Osteoblast (primary cell): ENCODE measurements around the gene PPP1R17. TPM values are rescaled to one million over a fixed set of nuclear protein-coding genes. Genes with fewer than 3 reads are reported as not detected.

Source experiments
- DNase-seq: peaks from one replicate; pipeline ENCODE4 v3.0.0; 2011; ENCODE audit warnings: low spot score, mixed read lengths; ENCODE audit not compliant: insufficient read length; ENCODE audit errors: missing footprints
- H2AFZ ChIP-seq: 2 replicates; pipeline ENCODE4 v1.6.0; 2011; ENCODE audit warnings: mild to moderate bottlenecking, low read length
- H3K27ac ChIP-seq: 2 replicates; pipeline ENCODE4 v1.5.1; 2011; ENCODE audit warnings: mild to moderate bottlenecking, low read depth, low read length, moderate library complexity
- H3K27me3 ChIP-seq: 2 replicates; pipeline ENCODE4 v1.6.0; 2012; ENCODE audit warnings: mild to moderate bottlenecking, control low read depth, inconsistent platforms, low read length, moderate library complexity; ENCODE audit not compliant: insufficient read depth
- H3K36me3 ChIP-seq: 2 replicates; pipeline ENCODE4 v1.5.1; 2011; ENCODE audit warnings: mild to moderate bottlenecking, low read length, control low read depth, moderate library complexity; ENCODE audit not compliant: insufficient read depth
- H3K4me1 ChIP-seq: 2 replicates; pipeline ENCODE4 v1.5.1; 2011; ENCODE audit warnings: mild to moderate bottlenecking, low read length, control low read depth, moderate library complexity; ENCODE audit not compliant: insufficient read depth
- H3K4me2 ChIP-seq: 2 replicates; pipeline ENCODE4 v1.6.0; 2011; ENCODE audit warnings: mild to moderate bottlenecking, low read length; ENCODE audit not compliant: insufficient read depth
- H3K4me3 ChIP-seq: fragments of 200-600 bp; sonication (generic); 3 replicates; pipeline ENCODE4 v1.5.1; 2012; ENCODE audit warnings: mild to moderate bottlenecking, low read length, inconsistent platforms; ENCODE audit not compliant: insufficient read depth
- H3K79me2 ChIP-seq: 2 replicates; pipeline ENCODE4 v1.6.0; 2012; ENCODE audit warnings: mild to moderate bottlenecking, low read length, control low read depth, inconsistent platforms; ENCODE audit not compliant: insufficient read depth
- H3K9me3 ChIP-seq: 2 replicates; pipeline ENCODE4 v1.5.1; 2011; ENCODE audit warnings: low read depth, low read length, control low read depth
- H4K20me1 ChIP-seq: 2 replicates; pipeline ENCODE4 v1.6.0; 2012; ENCODE audit warnings: mild to moderate bottlenecking, low read length, control low read depth; ENCODE audit not compliant: insufficient read depth
- CTCF ChIP-seq: IDR thresholded peaks from 2 replicates; pipeline ENCODE4 v1.5.1; 2011; ENCODE audit warnings: mild to moderate bottlenecking, low read depth, low read length, moderate library complexity; ENCODE audit errors: extremely low read depth
- total RNA-seq: library from RNA; depleted of rRNA; stranded (reverse); fragments of >200 nt; gene quantifications from 2 replicates; pipeline ENCODE4 v1.2.3, GENCODE V29; 2012

Gene PPP1R17
- total RNA-seq, 1 donor: not detected

GRCh38 chr7:31695859-31696614 is 9.0 kb downstream of the PPP1R17 start:
- Histone ChIP-seq H3K9me3 (no peaks in the 10 kb centered on the region), H3K36me3 (no peaks in the 10 kb centered on the region), H3K4me1 (no peaks in the 10 kb centered on the region), H3K27ac (no peak overlapping the region), H2AFZ (no peak overlapping the region), H4K20me1 (no peaks in the 10 kb centered on the region), H3K4me3 (no peak overlapping the region), H3K79me2 (no peaks in the 10 kb centered on the region), H3K27me3 (no peaks in the 10 kb centered on the region), H3K4me2 (no peak overlapping the region)
- no peak for TF ChIP-seq CTCF
- peak; percentile 9 for DNase-seq

GRCh38 chr7:31699050-31699449 is 12.0 kb downstream of the PPP1R17 start:
- TF ChIP-seq CTCF: no peak
- Histone ChIP-seq H3K9me3 (no peaks in the 10 kb centered on the region), H2AFZ (no peak overlapping the region), H3K79me2 (no peaks in the 10 kb centered on the region), H3K4me1 (no peaks in the 10 kb centered on the region), H3K4me3 (no peak overlapping the region), H4K20me1 (no peaks in the 10 kb centered on the region), H3K27me3 (no peaks in the 10 kb centered on the region), H3K4me2 (no peak overlapping the region), H3K36me3 (no peaks in the 10 kb centered on the region), H3K27ac (no peak overlapping the region)
- DNase-seq: no peak

GRCh38 chr7:31702354-31702753 is 15.3 kb downstream of the PPP1R17 start:
- Histone ChIP-seq H3K79me2 (no peaks in the 10 kb centered on the region), H3K4me1 (no peaks in the 10 kb centered on the region), H2AFZ (no peak overlapping the region), H3K4me2 (no peak overlapping the region), H3K27me3 (peaks cover 2% of the 10 kb centered on the region), H3K9me3 (no peaks in the 10 kb centered on the region), H4K20me1 (no peaks in the 10 kb centered on the region), H3K27ac (no peak overlapping the region), H3K36me3 (no peaks in the 10 kb centered on the region), H3K4me3 (no peak overlapping the region)
- no peak for DNase-seq
- TF ChIP-seq CTCF: no peak

- Histone ChIP-seq H3K4me2 (no peak overlapping the region), H3K27ac (no peak overlapping the region), H3K4me1 (no peaks in the 10 kb centered on the region), H3K36me3 (no peaks in the 10 kb centered on the region), H3K27me3 (peaks cover 3% of the 10 kb centered on the region), H4K20me1 (no peaks in the 10 kb centered on the region), H3K79me2 (no peaks in the 10 kb centered on the region), H3K9me3 (no peaks in the 10 kb centered on the region), H2AFZ (no peak overlapping the region), H3K4me3 (no peak overlapping the region)
- TF ChIP-seq CTCF: no peak
- no peak for DNase-seq
Measured at GRCh38 chr7:31705377-31705776, 18.4 kb downstream of the PPP1R17 start.
